Measurements from ENCODE around the gene EIF4G3.

DNA sequence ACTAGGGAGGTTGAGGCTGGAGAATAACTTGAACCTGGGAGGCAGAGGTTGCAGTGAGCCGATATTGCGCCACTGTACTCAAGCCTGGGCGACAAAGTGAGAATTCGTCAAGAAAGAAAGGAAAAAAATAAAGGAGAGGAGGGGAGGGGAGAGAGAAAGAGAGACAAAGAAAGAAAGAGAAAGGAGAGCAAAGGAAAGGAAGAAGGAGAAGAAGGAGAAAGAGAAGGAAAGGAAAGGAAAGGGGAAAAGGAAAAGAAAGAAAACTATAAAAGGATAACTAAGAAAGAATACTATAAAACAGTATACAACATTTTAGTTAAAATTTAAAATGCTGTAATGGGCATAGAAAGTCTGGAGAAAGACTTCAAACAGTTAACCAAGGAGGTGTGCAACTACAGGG is 33.6 kb downstream of the EIF4G3 start:
- no peak for TF ChIP-seq EZH2 (IDR thresholded peaks at IDR 0.05; ENCODE audit: borderline replicate concordance, low read length)
- TF ChIP-seq, protein P1, sequence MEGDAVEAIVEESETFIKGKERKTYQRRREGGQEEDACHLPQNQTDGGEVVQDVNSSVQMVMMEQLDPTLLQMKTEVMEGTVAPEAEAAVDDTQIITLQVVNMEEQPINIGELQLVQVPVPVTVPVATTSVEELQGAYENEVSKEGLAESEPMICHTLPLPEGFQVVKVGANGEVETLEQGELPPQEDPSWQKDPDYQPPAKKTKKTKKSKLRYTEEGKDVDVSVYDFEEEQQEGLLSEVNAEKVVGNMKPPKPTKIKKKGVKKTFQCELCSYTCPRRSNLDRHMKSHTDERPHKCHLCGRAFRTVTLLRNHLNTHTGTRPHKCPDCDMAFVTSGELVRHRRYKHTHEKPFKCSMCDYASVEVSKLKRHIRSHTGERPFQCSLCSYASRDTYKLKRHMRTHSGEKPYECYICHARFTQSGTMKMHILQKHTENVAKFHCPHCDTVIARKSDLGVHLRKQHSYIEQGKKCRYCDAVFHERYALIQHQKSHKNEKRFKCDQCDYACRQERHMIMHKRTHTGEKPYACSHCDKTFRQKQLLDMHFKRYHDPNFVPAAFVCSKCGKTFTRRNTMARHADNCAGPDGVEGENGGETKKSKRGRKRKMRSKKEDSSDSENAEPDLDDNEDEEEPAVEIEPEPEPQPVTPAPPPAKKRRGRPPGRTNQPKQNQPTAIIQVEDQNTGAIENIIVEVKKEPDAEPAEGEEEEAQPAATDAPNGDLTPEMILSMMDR (conservative IDR thresholded peaks at IDR 0.05 in 1 of 2, IDR thresholded peaks at IDR 0.05 in 1 of 2; ENCODE audit: extremely low read depth in 1 of 2, insufficient read depth in 1 of 2, low read depth in 1 of 2, low read length in 2 of 2): no peak
